Activated T-helper 2 cell treated with anti-CD3 and anti-CD28 coated beads, Interferon-gamma antibody, Interleukin-2, Interleukin-4, amounts not matched to agents 10 μg/mL and 5 μg/mL and 100 μg/mL, durations not matched to agents 14 hours and 24 hours and 36 hours (primary cell): ENCODE data around the gene DDOST. TPM values are rescaled to one million over a fixed set of nuclear protein-coding genes. Genes with fewer than 3 reads are reported as not detected.

Experiments
- DNase-seq: peaks from one replicate; pipeline ENCODE4 v3.0.0; 2021; ENCODE audit warnings: low spot score
- H3K27ac Mint-ChIP-seq: one replicate; pipeline ENCODE4 v1.8.0; 2021; ENCODE audit warnings: mixed read lengths
- H3K27me3 Mint-ChIP-seq: one replicate; pipeline ENCODE4 v1.8.0; 2021; ENCODE audit warnings: low read depth, mixed read lengths
- H3K36me3 Mint-ChIP-seq: one replicate; pipeline ENCODE4 v1.8.0; 2021; ENCODE audit warnings: low read depth, mixed read lengths
- H3K4me1 Mint-ChIP-seq: one replicate; pipeline ENCODE4 v1.8.0; 2021; ENCODE audit warnings: low read depth, mixed read lengths
- H3K4me3 Mint-ChIP-seq: one replicate; pipeline ENCODE4 v1.8.0; 2021; ENCODE audit warnings: low read depth, mild to moderate bottlenecking, moderate library complexity, mixed read lengths
- H3K9me3 Mint-ChIP-seq: one replicate; pipeline ENCODE4 v1.8.0; 2021; ENCODE audit warnings: mixed read lengths
- intact Hi-C: fragments of 100-400 bp; cut with micrococcal nuclease; formaldehyde crosslinking; loops from one replicate; pipeline ENCODE4 v1.15.1; 2023
- total RNA-seq: library from RNA; stranded (reverse); gene quantifications from 2 replicates; pipeline ENCODE4 v1.2.3, GENCODE V29; 2022

The DDOST gene
- total RNA-seq, 1 donor from 2014 or later = 184 TPM

- H3K27me3 Mint-ChIP-seq = no peaks in the 10 kb centered on the region
- intact Hi-C loops = no loop called here
These were observed 16.8 kb downstream of the DDOST start for GRCh38 chr1:20644416-20644815.

DNA sequence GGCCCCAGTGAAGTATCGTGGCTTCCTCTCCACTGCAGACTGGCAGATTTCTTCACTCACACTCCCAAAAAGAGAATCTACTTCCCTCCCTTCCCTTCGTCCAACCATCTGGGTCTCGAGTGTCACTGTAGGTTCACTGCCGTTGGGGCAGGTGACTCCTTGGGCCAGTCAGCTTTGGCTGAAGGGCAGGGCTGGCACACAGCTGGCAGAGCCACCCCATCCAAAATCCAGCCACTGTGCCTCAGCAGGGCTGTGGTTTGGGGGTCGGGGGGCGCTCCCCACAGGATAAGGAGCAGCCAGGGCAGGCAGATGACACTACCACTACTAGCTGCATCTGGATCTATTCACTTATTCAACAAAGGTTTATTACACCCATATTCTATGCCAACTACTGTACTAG is 18.1 kb downstream of the DDOST start:
- Mint-ChIP-seq H3K9me3 (no peaks in the 10 kb centered on the region), H3K36me3 (no peaks in the 10 kb centered on the region), H3K27me3 (no peaks in the 10 kb centered on the region), H3K27ac (no peak overlapping the region), H3K4me1 (peaks cover 3% of the 10 kb centered on the region), H3K4me3 (no peak overlapping the region)
- intact Hi-C loops = no loop called here
- no peak for DNase-seq

More at GRCh38 chr1:20644416-20644815, 16.8 kb downstream of the DDOST start:
- H3K36me3 Mint-ChIP-seq = peaks cover 11% of the 10 kb centered on the region
- H3K27ac Mint-ChIP-seq = no peak overlapping the region
- no peak overlapping the region for H3K4me3 Mint-ChIP-seq
- H3K4me1 Mint-ChIP-seq = peaks cover 3% of the 10 kb centered on the region
- no peak for DNase-seq
- H3K9me3 Mint-ChIP-seq = no peaks in the 10 kb centered on the region

- H3K27me3 Mint-ChIP-seq = no peaks in the 10 kb centered on the region
- H3K36me3 Mint-ChIP-seq = no peaks in the 10 kb centered on the region
- H3K27ac Mint-ChIP-seq = no peak overlapping the region
- no peak for DNase-seq
- H3K9me3 Mint-ChIP-seq = no peaks in the 10 kb centered on the region
- intact Hi-C loops = loop anchor here (2.0 kb wide), 1 partner anchor 67 kb away; no protein-coding TSS in a partner anchor
- peaks cover 3% of the 10 kb centered on the region for H3K4me1 Mint-ChIP-seq
- no peak overlapping the region for H3K4me3 Mint-ChIP-seq
These were observed 19.2 kb downstream of the DDOST start for GRCh38 chr1:20641975-20642374.

DNA sequence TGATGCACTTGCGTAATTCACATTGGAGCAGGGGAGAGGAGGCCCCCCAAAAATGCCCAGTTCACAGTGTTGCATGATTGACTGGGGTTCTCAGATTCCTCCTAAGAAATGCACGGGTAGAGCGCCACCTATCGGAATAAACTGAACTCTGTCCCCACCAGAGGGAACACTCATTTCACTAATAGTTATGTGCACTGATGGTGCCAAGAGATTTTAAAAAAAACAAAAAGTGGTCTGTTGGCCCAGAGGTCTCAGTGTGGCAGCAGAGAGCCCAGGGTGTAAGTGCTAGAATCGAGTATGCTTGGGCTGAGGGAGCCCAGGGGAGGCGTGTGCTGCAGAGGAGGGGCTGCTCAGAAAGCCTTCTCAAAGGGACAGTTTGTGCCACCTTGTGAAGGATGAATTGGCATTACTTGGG is 21.0 kb downstream of the DDOST start:
- Mint-ChIP-seq H3K9me3 (no peaks in the 10 kb centered on the region), H3K36me3 (no peaks in the 10 kb centered on the region), H3K27ac (no peak overlapping the region), H3K27me3 (no peaks in the 10 kb centered on the region), H3K4me3 (no peak overlapping the region), H3K4me1 (peaks cover 3% of the 10 kb centered on the region)
- intact Hi-C loops = loop anchor here (1.0 to 2.0 kb wide), 2 partner anchors 65 to 118 kb away; no protein-coding TSS in a partner anchor
- peak; percentile 51 for DNase-seq

DNA sequence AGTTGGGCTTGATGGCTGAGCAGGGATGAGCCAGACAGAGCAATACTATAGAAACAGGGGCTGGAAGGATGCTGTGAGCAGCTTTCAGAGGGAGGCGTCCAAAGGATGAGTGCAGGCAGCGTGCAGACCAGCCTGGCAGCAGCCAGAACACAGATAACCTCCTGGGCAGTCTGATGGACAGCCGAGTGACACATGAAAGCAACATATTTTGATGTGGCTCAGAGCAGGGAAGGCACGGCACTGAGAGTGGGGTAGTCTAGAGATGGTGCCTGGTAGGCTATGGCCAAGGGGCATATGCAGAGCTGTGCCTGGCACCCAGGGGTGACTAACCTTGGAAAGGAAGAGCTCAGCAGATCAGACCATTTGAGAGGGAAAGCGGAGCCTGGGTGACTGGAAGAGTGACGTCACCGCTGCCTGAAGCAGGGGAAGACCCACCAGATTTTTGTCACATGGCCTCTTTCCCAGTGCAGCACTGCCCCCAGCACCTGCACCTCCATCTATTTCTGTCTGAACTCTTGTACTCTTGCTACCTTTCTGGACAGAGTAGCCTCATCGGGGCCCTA is 24.3 kb downstream of the DDOST start:
- no peaks in the 10 kb centered on the region for H3K27me3 Mint-ChIP-seq
- no peaks in the 10 kb centered on the region for H3K9me3 Mint-ChIP-seq
- no peak overlapping the region for H3K27ac Mint-ChIP-seq
- H3K4me1 Mint-ChIP-seq = peaks cover 9% of the 10 kb centered on the region
- no peak for DNase-seq
- no peaks in the 10 kb centered on the region for H3K36me3 Mint-ChIP-seq
- intact Hi-C loops = no loop called here
- no peak overlapping the region for H3K4me3 Mint-ChIP-seq

GRCh38 chr1:20634594-20635084 is 26.5 kb downstream of the DDOST start:
- no peak overlapping the region for H3K27ac Mint-ChIP-seq
- DNase-seq = no peak
- intact Hi-C loops = loop anchor here (5.0 kb wide), 1 partner anchor 127 kb away; the partner anchor contains the start of gene MUL1

GRCh38 chr1:20634065-20634593 is 27.0 kb downstream of the DDOST start:
- Mint-ChIP-seq H3K9me3 (no peaks in the 10 kb centered on the region), H3K27me3 (no peaks in the 10 kb centered on the region), H3K36me3 (no peaks in the 10 kb centered on the region), H3K27ac (peak overlapping the region; percentile 33), H3K4me3 (peak overlapping the region; percentile 80), H3K4me1 (peaks cover 6% of the 10 kb centered on the region)
- peak; percentile 13 for DNase-seq
- intact Hi-C loops = loop anchor here (5.0 kb wide), 1 partner anchor 127 kb away; the partner anchor contains the start of gene MUL1

More at GRCh38 chr1:20634594-20635084, 26.5 kb downstream of the DDOST start:
- H3K4me1 Mint-ChIP-seq = peaks cover 6% of the 10 kb centered on the region
- no peaks in the 10 kb centered on the region for H3K9me3 Mint-ChIP-seq
- H3K36me3 Mint-ChIP-seq = no peaks in the 10 kb centered on the region
- peak overlapping the region; percentile 80 for H3K4me3 Mint-ChIP-seq
- H3K27me3 Mint-ChIP-seq = no peaks in the 10 kb centered on the region

DNA sequence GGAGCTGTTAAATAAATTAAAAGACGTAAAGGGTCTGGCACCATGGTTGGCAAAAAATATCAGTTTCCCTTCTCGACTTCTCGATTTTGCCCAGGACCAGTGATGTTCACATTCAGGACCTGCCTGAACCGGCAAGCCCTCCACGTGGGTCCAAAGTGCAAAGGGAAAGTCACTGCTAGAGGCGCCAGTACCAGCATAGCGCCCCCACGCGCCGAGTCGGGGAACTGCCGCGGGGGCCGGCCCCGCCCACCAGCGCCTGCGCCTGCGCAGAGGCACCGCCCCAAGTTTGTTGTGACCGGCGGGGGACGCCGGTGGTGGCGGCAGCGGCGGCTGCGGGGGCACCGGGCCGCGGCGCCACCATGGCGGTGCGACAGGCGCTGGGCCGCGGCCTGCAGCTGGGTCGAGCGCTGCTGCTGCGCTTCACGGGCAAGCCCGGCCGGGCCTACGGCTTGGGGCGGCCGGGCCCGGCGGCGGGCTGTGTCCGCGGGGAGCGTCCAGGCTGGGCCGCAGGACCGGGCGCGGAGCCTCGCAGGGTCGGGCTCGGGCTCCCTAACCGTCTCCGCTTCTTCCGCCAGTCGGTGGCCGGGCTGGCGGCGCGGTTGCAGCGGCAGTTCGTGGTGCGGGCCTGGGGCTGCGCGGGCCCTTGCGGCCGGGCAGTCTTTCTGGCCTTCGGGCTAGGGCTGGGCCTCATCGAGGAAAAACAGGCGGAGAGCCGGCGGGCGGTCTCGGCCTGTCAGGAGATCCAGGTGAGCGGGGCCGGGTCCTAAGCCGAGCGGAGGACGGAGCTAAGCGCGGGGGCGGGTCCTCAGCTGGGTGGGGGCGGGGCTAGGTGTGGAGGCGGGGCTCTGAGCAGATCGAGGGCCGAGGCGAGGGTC is 27.7 kb downstream of the DDOST start, which contains the start of gene PINK1:
TSS of gene PINK1 (plus strand) at position 269 of the 875 bp plus-strand sequence. CDS start at position 360, 91 bp downstream.
- H3K4me3 Mint-ChIP-seq = peak within 1 kb of the TSS; percentile 80
- no peaks in the 10 kb centered on the region for H3K36me3 Mint-ChIP-seq
- DNase-seq = peak; percentile 86
- H3K4me1 Mint-ChIP-seq = peaks cover 6% of the 10 kb centered on the region
- intact Hi-C loops = loop anchor here (2.0 to 5.0 kb wide), 2 partner anchors 59 to 126 kb away; partner anchors contain the start of gene MUL1
- H3K27me3 Mint-ChIP-seq = peaks cover 1% of the 10 kb centered on the region
- peak within 1 kb of the TSS; percentile 33 for H3K27ac Mint-ChIP-seq
- H3K9me3 Mint-ChIP-seq = no peaks in the 10 kb centered on the region

DNA sequence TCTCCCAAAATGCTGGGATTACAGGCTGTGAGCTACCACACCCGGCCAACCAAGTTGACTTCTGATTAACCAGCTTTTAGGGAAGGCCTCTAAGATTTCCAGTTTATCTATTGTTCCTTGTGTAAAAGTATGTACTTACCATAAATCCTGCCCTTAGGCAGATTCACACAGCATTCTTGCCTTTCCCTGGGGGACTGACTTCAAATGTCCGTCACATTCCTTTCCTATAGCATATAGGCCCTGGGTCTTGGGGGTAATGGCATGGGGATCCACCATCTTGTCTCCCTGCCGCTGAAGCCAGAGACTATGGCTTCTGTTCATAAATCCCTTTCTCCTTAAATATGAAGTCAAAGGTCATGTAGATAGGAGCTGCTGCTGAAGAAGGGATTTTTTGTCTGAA is 28.8 kb downstream of the DDOST start:
- Mint-ChIP-seq H3K4me1 (peaks cover 6% of the 10 kb centered on the region), H3K36me3 (no peaks in the 10 kb centered on the region), H3K4me3 (peak overlapping the region; percentile 65), H3K27ac (no peak overlapping the region), H3K27me3 (peaks cover 1% of the 10 kb centered on the region), H3K9me3 (no peaks in the 10 kb centered on the region)
- intact Hi-C loops = loop anchor here (2.0 to 5.0 kb wide), 2 partner anchors 58 to 125 kb away; partner anchors contain the start of gene MUL1
- no peak for DNase-seq

GRCh38 chr1:20630729-20631128 is 30.4 kb downstream of the DDOST start:
- H3K4me1 Mint-ChIP-seq = peaks cover 6% of the 10 kb centered on the region
- no peaks in the 10 kb centered on the region for H3K9me3 Mint-ChIP-seq
- H3K27me3 Mint-ChIP-seq = peaks cover 2% of the 10 kb centered on the region
- no peak overlapping the region for H3K4me3 Mint-ChIP-seq
- DNase-seq = no peak
- intact Hi-C loops = loop anchor here (5.0 kb wide), 1 partner anchor 123 kb away; the partner anchor contains the start of gene MUL1
- H3K36me3 Mint-ChIP-seq = no peaks in the 10 kb centered on the region
- no peak overlapping the region for H3K27ac Mint-ChIP-seq

GRCh38 chr1:20626524-20626923 is 34.6 kb downstream of the DDOST start:
- Mint-ChIP-seq H3K4me1 (no peaks in the 10 kb centered on the region), H3K36me3 (no peaks in the 10 kb centered on the region), H3K27me3 (peaks cover 8% of the 10 kb centered on the region), H3K27ac (no peak overlapping the region), H3K4me3 (no peak overlapping the region), H3K9me3 (no peaks in the 10 kb centered on the region)
- DNase-seq = no peak
- intact Hi-C loops = no loop called here

GRCh38 chr1:20626098-20626427 is 35.1 kb downstream of the DDOST start:
- no peak overlapping the region for H3K27ac Mint-ChIP-seq
- no peaks in the 10 kb centered on the region for H3K36me3 Mint-ChIP-seq
- intact Hi-C loops = no loop called here
- peaks cover 8% of the 10 kb centered on the region for H3K27me3 Mint-ChIP-seq
- H3K9me3 Mint-ChIP-seq = no peaks in the 10 kb centered on the region
- DNase-seq = no peak
- H3K4me1 Mint-ChIP-seq = no peaks in the 10 kb centered on the region
- no peak overlapping the region for H3K4me3 Mint-ChIP-seq
